ENCODE data around the gene LAMA2.

GRCh38 chr6:129544892-129545612 is 662.1 kb downstream of the LAMA2 start:
- TF ChIP-seq CTCF (IDR thresholded peaks at IDR 0.05) (no peak), POLR2AphosphoS5 (IDR thresholded peaks at IDR 0.05; ENCODE audit: low read depth, low read length) (no peak), REST (IDR thresholded peaks at IDR 0.05; ENCODE audit: insufficient read depth in 1 of 2, low read depth in 2 of 2, low read length in 1 of 2) (no peak), TCF7L2 (IDR thresholded peaks at IDR 0.05; ENCODE audit: low read depth, low read length) (no peak)
